Limb (tissue), 2 donors: ENCODE measurements around the gene GJA9.
"Not testable (repeated sequence)": the region's sequence is repeated elsewhere in the genome, so short reads cannot be mapped to it uniquely, and the experiment has no call there.

Experiments
- DNase-seq, 2 donors: peaks; one replicate each; pipeline ENCODE4 v3.0.0-alpha.2; 2016; ENCODE audit errors: extremely low spot score in 2 of 2

The GJA9 gene

GRCh38 chr1:38881487-38881886, at the start of gene GJA9:
Gene GJA9 (minus strand): TSS chr1:38881587. CDS start chr1:38876098, 5,489 bp downstream.
- no peak for DNase-seq

GRCh38 chr1:38929476-38929875, 48.1 kb upstream of the GJA9 start:
- DNase-seq: peak in 1 of 2 donors; percentile 48

- no peak for DNase-seq
These were observed 47.7 kb upstream of the GJA9 start for GRCh38 chr1:38929054-38929453.

- DNase-seq: no peak
These were observed 44.7 kb upstream of the GJA9 start for GRCh38 chr1:38926091-38926490.

- DNase-seq: no peak
These were observed 44.0 kb upstream of the GJA9 start for GRCh38 chr1:38925391-38925790.

GRCh38 chr1:38923607-38924006, 42.2 kb upstream of the GJA9 start:
- DNase-seq: no peak

GRCh38 chr1:38919130-38919529, 37.7 kb upstream of the GJA9 start:
- DNase-seq: no peak

GRCh38 chr1:38918568-38918967, 37.2 kb upstream of the GJA9 start:
- no peak for DNase-seq

GRCh38 chr1:38917772-38918171, 36.4 kb upstream of the GJA9 start:
- no peak for DNase-seq

GRCh38 chr1:38917337-38917736, 36.0 kb upstream of the GJA9 start:
- no peak for DNase-seq

- DNase-seq: no peak
These were observed 34.1 kb upstream of the GJA9 start for GRCh38 chr1:38915352-38915948.

GRCh38 chr1:38914908-38915307, 33.5 kb upstream of the GJA9 start:
- DNase-seq: not testable (repeated sequence)

- DNase-seq: no peak
These were observed 27.4 kb upstream of the GJA9 start for GRCh38 chr1:38908821-38909220.

- DNase-seq: no peak
These were observed 24.6 kb upstream of the GJA9 start for GRCh38 chr1:38905985-38906384.

- DNase-seq: no peak
These were observed 18.2 kb upstream of the GJA9 start for GRCh38 chr1:38899560-38899959.

GRCh38 chr1:38898653-38899230, 17.4 kb upstream of the GJA9 start:
- no peak for DNase-seq

GRCh38 chr1:38896169-38896568, 14.8 kb upstream of the GJA9 start:
- DNase-seq: no peak

GRCh38 chr1:38892976-38893375, 11.6 kb upstream of the GJA9 start:
- no peak for DNase-seq

GRCh38 chr1:38891753-38892152, 10.4 kb upstream of the GJA9 start:
- no peak for DNase-seq

GRCh38 chr1:38889589-38889988, 8.2 kb upstream of the GJA9 start:
- no peak for DNase-seq

GRCh38 chr1:38888423-38889333, 7.3 kb upstream of the GJA9 start:
- no peak for DNase-seq

GRCh38 chr1:38885092-38885491, 3.7 kb upstream of the GJA9 start:
- DNase-seq: no peak

- no peak for DNase-seq
These were observed 5.6 kb downstream of the GJA9 start for GRCh38 chr1:38875811-38876210.
